ENCODE results near the gene TMEM203. TPM values are rescaled to one million over a fixed set of nuclear protein-coding genes. Genes with fewer than 3 reads are reported as not detected.
A peak's percentile ranks its signal among the peaks of the same experiment; 100 is the strongest.

Gene TMEM203
- total RNA-seq, 1 experiment from 2014 or later = 50.6 TPM

- no peaks in the 10 kb centered on the region; the same call in 1 of the 2 replicates for H3K27me3 Mint-ChIP-seq (ENCODE audit: low read depth)
- ATAC-seq (peak; percentile 84), DNase-seq (ENCODE audit: low spot score) (peak; percentile 92)
- ChIA-PET CTCF (interaction anchor here (0.6 to 3.2 kb wide), 29 partner anchors 10 to 403 kb away, joined by 3 to 24 read pairs (median 4); partner anchors contain the start of genes CYSRT1, EXD3, NDOR1 and NPDC1), POLR2A (interaction anchor here (0.7 to 2.0 kb wide), 6 partner anchors 12 to 52 kb away, joined by 3 to 13 read pairs (median 4); partner anchors contain the start of genes NDOR1, RNF224, TMEM203 and TPRN)
- H3K4me1 Mint-ChIP-seq = peaks cover 20% of the 10 kb centered on the region
- H3K9me3 Mint-ChIP-seq = no peaks in the 10 kb centered on the region
- H3K27ac Mint-ChIP-seq = peak within 1 kb of the TSS; percentile 94
- peaks cover under 1% of the 10 kb centered on the region for H3K36me3 Mint-ChIP-seq
- peak within 1 kb of the TSS; percentile 92 for H3K4me3 Mint-ChIP-seq
- TF ChIP-seq ATF1 (CRISPR knock-in tag; IDR thresholded peaks at IDR 0.05) (peak; percentile 100; the same call in 1 of the 2 replicates), TCF7 (CRISPR knock-in tag; IDR thresholded peaks at IDR 0.05; ENCODE audit: low read depth) (no peak), NFATC4 (CRISPR knock-in tag; IDR thresholded peaks at IDR 0.05) (peak; percentile 47; the same call in 1 of the 2 replicates), HMGA2 (CRISPR knock-in tag; IDR thresholded peaks at IDR 0.05) (no peak), OVOL2 (CRISPR knock-in tag; IDR thresholded peaks at IDR 0.05; ENCODE audit: borderline replicate concordance) (no peak), ZBTB21 (CRISPR knock-in tag; IDR thresholded peaks at IDR 0.05; ENCODE audit: borderline replicate concordance) (peak; percentile 95), CREM (CRISPR knock-in tag; IDR thresholded peaks at IDR 0.05) (peak; percentile 100), CTCF (IDR thresholded peaks at IDR 0.05) (no peak), FOXP1 (CRISPR knock-in tag; IDR thresholded peaks at IDR 0.05; ENCODE audit: borderline replicate concordance) (no peak), RELA (CRISPR knock-in tag; IDR thresholded peaks at IDR 0.05; ENCODE audit: borderline replicate concordance) (peak; percentile 85; the same call in 1 of the 2 replicates), FOXK1 (CRISPR knock-in tag; IDR thresholded peaks at IDR 0.05) (peak; percentile 99), IRF1 (CRISPR knock-in tag; IDR thresholded peaks at IDR 0.05) (0 out of 2 replicates have a peak, but pooled peaks have one; percentile 42), ZNF232 (CRISPR knock-in tag; IDR thresholded peaks at IDR 0.05) (0 out of 2 replicates have a peak, but pooled peaks have one; percentile 66), ZBTB43 (CRISPR knock-in tag; IDR thresholded peaks at IDR 0.05) (no peak), MLX (CRISPR knock-in tag; IDR thresholded peaks at IDR 0.05) (no peak), NFYB (CRISPR knock-in tag; conservative IDR thresholded peaks at IDR 0.05; ENCODE audit: low read depth) (no peak), CDX4 (CRISPR knock-in tag; IDR thresholded peaks at IDR 0.05; ENCODE audit: borderline replicate concordance) (no peak), ZNF121 (CRISPR knock-in tag; IDR thresholded peaks at IDR 0.05) (no peak), ERG (CRISPR knock-in tag; IDR thresholded peaks at IDR 0.05) (no peak), ZNF138 (CRISPR knock-in tag; conservative IDR thresholded peaks at IDR 0.05) (peak; percentile 71; the same call in 1 of the 2 replicates)
- TF ChIP-seq, protein P1, sequence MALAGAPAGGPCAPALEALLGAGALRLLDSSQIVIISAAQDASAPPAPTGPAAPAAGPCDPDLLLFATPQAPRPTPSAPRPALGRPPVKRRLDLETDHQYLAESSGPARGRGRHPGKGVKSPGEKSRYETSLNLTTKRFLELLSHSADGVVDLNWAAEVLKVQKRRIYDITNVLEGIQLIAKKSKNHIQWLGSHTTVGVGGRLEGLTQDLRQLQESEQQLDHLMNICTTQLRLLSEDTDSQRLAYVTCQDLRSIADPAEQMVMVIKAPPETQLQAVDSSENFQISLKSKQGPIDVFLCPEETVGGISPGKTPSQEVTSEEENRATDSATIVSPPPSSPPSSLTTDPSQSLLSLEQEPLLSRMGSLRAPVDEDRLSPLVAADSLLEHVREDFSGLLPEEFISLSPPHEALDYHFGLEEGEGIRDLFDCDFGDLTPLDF (CRISPR knock-in tag; IDR thresholded peaks at IDR 0.05) = 0 out of 2 replicates have a peak, but pooled peaks have one; percentile 27
- TF ChIP-seq, protein P2, sequence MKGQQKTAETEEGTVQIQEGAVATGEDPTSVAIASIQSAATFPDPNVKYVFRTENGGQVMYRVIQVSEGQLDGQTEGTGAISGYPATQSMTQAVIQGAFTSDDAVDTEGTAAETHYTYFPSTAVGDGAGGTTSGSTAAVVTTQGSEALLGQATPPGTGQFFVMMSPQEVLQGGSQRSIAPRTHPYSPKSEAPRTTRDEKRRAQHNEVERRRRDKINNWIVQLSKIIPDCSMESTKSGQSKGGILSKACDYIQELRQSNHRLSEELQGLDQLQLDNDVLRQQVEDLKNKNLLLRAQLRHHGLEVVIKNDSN (CRISPR knock-in tag; IDR thresholded peaks at IDR 0.05) = peak; percentile 51; the same call in 1 of the 2 replicates
- TF ChIP-seq, protein P3, sequence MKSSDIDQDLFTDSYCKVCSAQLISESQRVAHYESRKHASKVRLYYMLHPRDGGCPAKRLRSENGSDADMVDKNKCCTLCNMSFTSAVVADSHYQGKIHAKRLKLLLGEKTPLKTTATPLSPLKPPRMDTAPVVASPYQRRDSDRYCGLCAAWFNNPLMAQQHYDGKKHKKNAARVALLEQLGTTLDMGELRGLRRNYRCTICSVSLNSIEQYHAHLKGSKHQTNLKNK (CRISPR knock-in tag; IDR thresholded peaks at IDR 0.05) = no peak
- TF ChIP-seq, protein P4, sequence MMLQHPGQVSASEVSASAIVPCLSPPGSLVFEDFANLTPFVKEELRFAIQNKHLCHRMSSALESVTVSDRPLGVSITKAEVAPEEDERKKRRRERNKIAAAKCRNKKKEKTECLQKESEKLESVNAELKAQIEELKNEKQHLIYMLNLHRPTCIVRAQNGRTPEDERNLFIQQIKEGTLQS (CRISPR knock-in tag; conservative IDR thresholded peaks at IDR 0.05) = no peak
- TF ChIP-seq, protein P5, sequence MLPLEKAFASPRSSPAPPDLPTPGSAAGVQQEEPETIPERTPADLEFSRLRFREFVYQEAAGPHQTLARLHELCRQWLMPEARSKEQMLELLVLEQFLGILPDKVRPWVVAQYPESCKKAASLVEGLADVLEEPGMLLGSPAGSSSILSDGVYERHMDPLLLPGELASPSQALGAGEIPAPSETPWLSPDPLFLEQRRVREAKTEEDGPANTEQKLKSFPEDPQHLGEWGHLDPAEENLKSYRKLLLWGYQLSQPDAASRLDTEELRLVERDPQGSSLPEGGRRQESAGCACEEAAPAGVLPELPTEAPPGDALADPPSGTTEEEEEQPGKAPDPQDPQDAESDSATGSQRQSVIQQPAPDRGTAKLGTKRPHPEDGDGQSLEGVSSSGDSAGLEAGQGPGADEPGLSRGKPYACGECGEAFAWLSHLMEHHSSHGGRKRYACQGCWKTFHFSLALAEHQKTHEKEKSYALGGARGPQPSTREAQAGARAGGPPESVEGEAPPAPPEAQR (CRISPR knock-in tag; IDR thresholded peaks at IDR 0.05) = no peak
Observed at GRCh38 chr9:137188490-137189296, 16.8 kb downstream of the TMEM203 start, which contains the start of the genes ANAPC2 and SSNA1. Gene ANAPC2 (minus strand): TSS chr9:137188560. CDS start chr9:137188532, 28 bp downstream. Gene SSNA1 (plus strand): TSS chr9:137188676. CDS start chr9:137188727, 51 bp downstream.

Measured in WTC11 (cell line).